ENCODE measurements around the gene DNM1L. TPM values are rescaled to one million over a fixed set of nuclear protein-coding genes. Genes with fewer than 3 reads are reported as not detected.
"Not testable (repeated sequence)": the region's sequence is repeated elsewhere in the genome, so short reads cannot be mapped to it uniquely, and the experiment has no call there.

DNM1L gene
- total RNA-seq, 1 donor from 2014 or later, result 96.2 TPM

GRCh38 chr12:32693036-32693435 is 13.9 kb downstream of the DNM1L start:
- no peak for DNase-seq (ENCODE audit: low read depth)
- no peak overlapping the region for H3K4me3 ChIP-seq (ENCODE audit: low read depth, low read length)
- no peak for TF ChIP-seq CTCF (conservative IDR thresholded peaks at IDR 0.05; ENCODE audit: low read depth, low read length)

- TF ChIP-seq CTCF (conservative IDR thresholded peaks at IDR 0.05; ENCODE audit: low read depth, low read length), result no peak
- no peak overlapping the region for H3K4me3 ChIP-seq (ENCODE audit: low read depth, low read length)
- no peak for DNase-seq (ENCODE audit: low read depth)
These were observed 16.7 kb downstream of the DNM1L start for GRCh38 chr12:32695787-32696186.

DNA sequence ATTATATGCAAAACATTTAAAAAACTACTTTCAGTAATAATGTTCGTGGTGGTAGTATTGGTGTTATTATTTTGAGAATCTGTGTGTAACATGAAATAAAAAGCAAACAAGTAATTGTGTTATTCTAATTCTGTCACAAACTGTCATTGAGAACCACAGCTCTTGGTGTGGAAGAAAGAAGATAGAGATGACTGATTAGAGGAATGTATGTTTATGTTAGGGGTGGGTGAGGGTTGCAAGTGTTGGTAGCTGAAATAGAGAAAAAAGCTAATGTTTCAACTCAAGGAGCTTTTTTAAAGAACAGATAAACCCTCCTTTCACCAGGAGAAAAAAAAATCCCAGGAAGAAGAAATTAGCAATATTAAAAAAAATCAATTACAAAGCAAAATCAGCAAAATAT is 18.3 kb downstream of the DNM1L start:
- DNase-seq (ENCODE audit: low read depth), result no peak
- no peak overlapping the region for H3K4me3 ChIP-seq (ENCODE audit: low read depth, low read length)
- TF ChIP-seq CTCF (conservative IDR thresholded peaks at IDR 0.05; ENCODE audit: low read depth, low read length), result no peak

DNA sequence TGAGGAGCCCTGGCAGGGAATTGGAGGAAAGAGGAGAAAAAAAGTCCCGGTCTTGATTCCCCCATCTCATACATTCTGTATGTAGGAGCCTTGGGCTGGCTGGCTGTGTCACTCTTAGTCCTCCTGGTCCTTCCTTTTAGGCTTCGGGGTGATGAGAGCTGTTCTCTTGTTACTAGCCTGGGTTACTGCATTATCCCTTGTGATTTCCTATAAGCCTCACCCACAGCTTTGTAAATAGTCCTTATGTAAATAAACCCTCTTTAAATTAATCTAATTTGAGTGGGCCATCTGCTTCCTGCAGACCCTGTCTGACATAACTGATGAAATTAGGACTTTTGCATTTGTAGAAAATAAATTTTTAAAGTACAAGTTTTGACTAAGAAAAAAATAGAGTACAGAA is 19.2 kb downstream of the DNM1L start:
- TF ChIP-seq CTCF (conservative IDR thresholded peaks at IDR 0.05; ENCODE audit: low read depth, low read length), result no peak
- no peak for DNase-seq (ENCODE audit: low read depth)
- H3K4me3 ChIP-seq (ENCODE audit: low read depth, low read length), result no peak overlapping the region

- not testable (repeated sequence) for DNase-seq (ENCODE audit: low read depth); H3K4me3 ChIP-seq (ENCODE audit: low read depth, low read length)
These were observed 20.3 kb downstream of the DNM1L start for GRCh38 chr12:32699437-32699836.

DNA sequence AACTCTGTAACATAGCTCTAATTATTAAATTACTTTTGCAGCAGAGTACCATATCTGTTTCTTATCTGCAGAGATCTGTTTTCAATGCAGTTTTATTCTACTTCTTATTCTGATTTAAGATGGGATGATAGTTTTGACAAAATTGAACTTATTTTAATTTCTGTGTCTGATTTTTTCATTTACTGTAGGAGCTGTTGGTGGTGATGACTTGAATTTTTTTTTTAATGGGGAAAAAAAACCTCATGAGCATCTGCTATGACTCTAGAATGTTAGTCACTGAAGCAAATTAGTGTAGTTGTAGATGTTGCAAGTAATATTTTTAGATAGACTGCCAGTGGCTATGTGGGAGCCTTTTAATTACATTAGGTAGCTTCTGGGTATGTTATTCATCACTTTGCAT is 23.4 kb downstream of the DNM1L start:
- DNase-seq (ENCODE audit: low read depth), result no peak
- no peak overlapping the region for H3K4me3 ChIP-seq (ENCODE audit: low read depth, low read length)
- TF ChIP-seq CTCF (conservative IDR thresholded peaks at IDR 0.05; ENCODE audit: low read depth, low read length), result no peak

GRCh38 chr12:32702946-32703345 is 23.8 kb downstream of the DNM1L start:
- no peak overlapping the region for H3K4me3 ChIP-seq (ENCODE audit: low read depth, low read length)
- no peak for DNase-seq (ENCODE audit: low read depth)
- no peak for TF ChIP-seq CTCF (conservative IDR thresholded peaks at IDR 0.05; ENCODE audit: low read depth, low read length)

DNA sequence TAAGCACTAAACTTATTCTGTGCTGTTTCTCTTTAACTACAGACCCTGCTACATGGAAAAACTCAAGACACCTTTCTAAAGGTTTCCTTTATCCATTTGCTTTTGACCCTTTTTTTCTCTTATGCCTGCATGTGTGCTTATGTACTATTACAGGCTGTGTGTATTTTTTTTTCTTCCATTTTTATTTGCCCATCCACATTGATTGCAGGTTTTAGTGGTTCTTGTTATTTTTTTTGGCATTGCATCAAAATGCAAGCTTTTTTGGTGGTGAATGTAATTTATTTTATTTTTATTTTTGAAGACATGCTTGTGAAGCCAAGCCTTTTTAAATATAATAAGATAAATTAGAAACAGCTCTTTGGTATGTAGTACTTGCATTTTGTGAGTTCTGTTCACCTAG is 26.7 kb downstream of the DNM1L start:
- TF ChIP-seq CTCF (conservative IDR thresholded peaks at IDR 0.05; ENCODE audit: low read depth, low read length), result no peak
- no peak overlapping the region for H3K4me3 ChIP-seq (ENCODE audit: low read depth, low read length)
- DNase-seq (ENCODE audit: low read depth), result no peak

Data from epithelial cell of proximal tubule (primary cell).